IPS-18a (cell line): ENCODE results near the gene LIN7B.
"Not testable (repeated sequence)": the region's sequence is repeated elsewhere in the genome, so short reads cannot be mapped to it uniquely, and the experiment has no call there.

Experiments used
- H3K27ac ChIP-seq: one replicate; pipeline ENCODE4 v1.5.1; 2013; ENCODE audit warnings: low read length
- H3K27me3 ChIP-seq: one replicate; pipeline ENCODE4 v1.6.1; 2013; ENCODE audit warnings: mild to moderate bottlenecking, low read length; ENCODE audit not compliant: control insufficient read depth, insufficient read depth
- H3K36me3 ChIP-seq: one replicate; pipeline ENCODE4 v1.6.1; 2013; ENCODE audit warnings: low read depth, low read length; ENCODE audit not compliant: control insufficient read depth
- H3K4me1 ChIP-seq: one replicate; pipeline ENCODE4 v1.6.1; 2013; ENCODE audit warnings: low read depth, low read length; ENCODE audit not compliant: control insufficient read depth
- H3K4me3 ChIP-seq: one replicate; pipeline ENCODE4 v1.5.1; 2013; ENCODE audit warnings: low read length
- H3K9ac ChIP-seq: one replicate; pipeline ENCODE4 v1.6.1; 2013; ENCODE audit warnings: mild to moderate bottlenecking, low read length, moderate library complexity
- H3K9me3 ChIP-seq: one replicate; pipeline ENCODE4 v1.6.1; 2013; ENCODE audit warnings: low read depth, low read length; ENCODE audit not compliant: control insufficient read depth

LIN7B gene

GRCh38 chr19:49126575-49126974 is 12.4 kb downstream of the LIN7B start:
- no peak overlapping the region for H3K9ac ChIP-seq
- H3K27me3 ChIP-seq: no peaks in the 10 kb centered on the region
- no peak overlapping the region for H3K4me3 ChIP-seq
- no peak overlapping the region for H3K27ac ChIP-seq
- H3K4me1 ChIP-seq: peaks cover 7% of the 10 kb centered on the region
- no peaks in the 10 kb centered on the region for H3K36me3 ChIP-seq
- no peaks in the 10 kb centered on the region for H3K9me3 ChIP-seq

- H3K27ac ChIP-seq, H3K36me3 ChIP-seq, H3K27me3 ChIP-seq, H3K4me1 ChIP-seq, H3K4me3 ChIP-seq, H3K9me3 ChIP-seq, H3K9ac ChIP-seq: not testable (repeated sequence)
These were observed 13.1 kb downstream of the LIN7B start for GRCh38 chr19:49127225-49127624.

- Histone ChIP-seq H3K9ac (peak overlapping the region; percentile 32), H3K27ac (no peak overlapping the region), H3K4me1 (peaks cover 10% of the 10 kb centered on the region), H3K9me3 (no peaks in the 10 kb centered on the region), H3K4me3 (peak overlapping the region; percentile 72), H3K27me3 (no peaks in the 10 kb centered on the region), H3K36me3 (no peaks in the 10 kb centered on the region)
These were observed 13.7 kb downstream of the LIN7B start for GRCh38 chr19:49127674-49128544.

GRCh38 chr19:49128545-49129237 is 14.5 kb downstream of the LIN7B start:
- Histone ChIP-seq H3K9ac (no peak overlapping the region), H3K27ac (no peak overlapping the region)

GRCh38 chr19:49129238-49129583 is 15.0 kb downstream of the LIN7B start:
- H3K27me3 ChIP-seq: no peaks in the 10 kb centered on the region
- H3K9me3 ChIP-seq: no peaks in the 10 kb centered on the region
- H3K4me3 ChIP-seq: peak overlapping the region; percentile 72
- no peaks in the 10 kb centered on the region for H3K36me3 ChIP-seq
- H3K9ac ChIP-seq: no peak overlapping the region
- no peak overlapping the region for H3K27ac ChIP-seq
- peaks cover 10% of the 10 kb centered on the region for H3K4me1 ChIP-seq

More at GRCh38 chr19:49128545-49129237, 14.5 kb downstream of the LIN7B start:
- no peaks in the 10 kb centered on the region for H3K36me3 ChIP-seq
- no peaks in the 10 kb centered on the region for H3K9me3 ChIP-seq
- peak overlapping the region; percentile 72 for H3K4me3 ChIP-seq
- no peaks in the 10 kb centered on the region for H3K27me3 ChIP-seq
- peaks cover 10% of the 10 kb centered on the region for H3K4me1 ChIP-seq

- no peaks in the 10 kb centered on the region for H3K27me3 ChIP-seq
- peaks cover 10% of the 10 kb centered on the region for H3K4me1 ChIP-seq
- H3K27ac ChIP-seq: no peak overlapping the region
- no peak overlapping the region for H3K4me3 ChIP-seq
- no peaks in the 10 kb centered on the region for H3K36me3 ChIP-seq
- H3K9ac ChIP-seq: no peak overlapping the region
- no peaks in the 10 kb centered on the region for H3K9me3 ChIP-seq
These were observed 16.2 kb downstream of the LIN7B start for GRCh38 chr19:49130325-49130724.

GRCh38 chr19:49132974-49133609 is 18.9 kb downstream of the LIN7B start:
- H3K4me1 ChIP-seq: peaks cover 13% of the 10 kb centered on the region
- no peak overlapping the region for H3K27ac ChIP-seq
- no peaks in the 10 kb centered on the region for H3K27me3 ChIP-seq
- peak overlapping the region; percentile 27 for H3K4me3 ChIP-seq
- H3K9me3 ChIP-seq: no peaks in the 10 kb centered on the region
- no peaks in the 10 kb centered on the region for H3K36me3 ChIP-seq
- H3K9ac ChIP-seq: no peak overlapping the region

- no peaks in the 10 kb centered on the region for H3K27me3 ChIP-seq
These were observed 19.7 kb downstream of the LIN7B start for GRCh38 chr19:49133621-49134454.

GRCh38 chr19:49135686-49136085 is 21.5 kb downstream of the LIN7B start:
- H3K4me3 ChIP-seq: no peak overlapping the region
- peaks cover 6% of the 10 kb centered on the region for H3K4me1 ChIP-seq

More at GRCh38 chr19:49133621-49134454, 19.7 kb downstream of the LIN7B start:
- Histone ChIP-seq H3K27ac (no peak overlapping the region), H3K4me3 (peak overlapping the region; percentile 27), H3K4me1 (peaks cover 8% of the 10 kb centered on the region), H3K9me3 (no peaks in the 10 kb centered on the region), H3K9ac (no peak overlapping the region), H3K36me3 (no peaks in the 10 kb centered on the region)

GRCh38 chr19:49136771-49137171 is 22.6 kb downstream of the LIN7B start:
- Histone ChIP-seq H3K36me3 (no peaks in the 10 kb centered on the region), H3K27me3 (no peaks in the 10 kb centered on the region), H3K4me1 (peaks cover 6% of the 10 kb centered on the region), H3K9me3 (no peaks in the 10 kb centered on the region), H3K4me3 (no peak overlapping the region), H3K27ac (no peak overlapping the region), H3K9ac (no peak overlapping the region)

More at GRCh38 chr19:49135686-49136085, 21.5 kb downstream of the LIN7B start:
- Histone ChIP-seq H3K27ac (no peak overlapping the region), H3K27me3 (no peaks in the 10 kb centered on the region), H3K36me3 (no peaks in the 10 kb centered on the region), H3K9me3 (no peaks in the 10 kb centered on the region), H3K9ac (no peak overlapping the region)

- no peak overlapping the region for H3K4me3 ChIP-seq
- no peaks in the 10 kb centered on the region for H3K27me3 ChIP-seq
- H3K4me1 ChIP-seq: peaks cover under 1% of the 10 kb centered on the region
- no peaks in the 10 kb centered on the region for H3K36me3 ChIP-seq
- no peak overlapping the region for H3K9ac ChIP-seq
- H3K27ac ChIP-seq: no peak overlapping the region
- no peaks in the 10 kb centered on the region for H3K9me3 ChIP-seq
These were observed 26.8 kb downstream of the LIN7B start for GRCh38 chr19:49140951-49141350.
